ENCODE results near the gene SAXO1.

GRCh38 chr9:18972675-18973074 is 60.3 kb downstream of the SAXO1 start:
- TF ChIP-seq CTCF (conservative IDR thresholded peaks at IDR 0.05) (no peak), EZH2 (IDR thresholded peaks at IDR 0.05; ENCODE audit: low read depth) (no peak)
